H1 (cell line): ENCODE measurements around the gene NEGR1. TPM values are rescaled to one million over a fixed set of nuclear protein-coding genes. Genes with fewer than 3 reads are reported as not detected.

ENCODE experiments used
- ASH2L ChIP-seq: fragments of 200-600, 300-600 bp; sonication (generic); IDR thresholded peaks from one replicate; pipeline ENCODE4 v1.7.1; 2017; ENCODE audit warnings: low read length
- BCL11A ChIP-seq, 2 experiments: IDR thresholded peaks; one replicate each; pipeline ENCODE4 v1.6.1; 2011; ENCODE audit warnings: low read depth in 2 of 2, low read length in 2 of 2, mild to moderate bottlenecking in 2 of 2
- JUND ChIP-seq: IDR thresholded peaks from 2 replicates; pipeline ENCODE4 v1.6.1; 2011; ENCODE audit warnings: mild to moderate bottlenecking, improper control_type of control experiment, low read length
- POLR2AphosphoS5 ChIP-seq: IDR thresholded peaks from 2 replicates; pipeline ENCODE4 v1.6.1; 2011; ENCODE audit warnings: low read depth, low read length
- YY1 ChIP-seq: IDR thresholded peaks from 2 replicates; pipeline ENCODE4 v1.6.1; 2011; ENCODE audit warnings: low read depth, mild to moderate bottlenecking, low read length
- polyA plus RNA-seq, 7 experiments: library from polyadenylated mRNA; depleted of rRNA in 3 of 7; stranded (reverse) in 5 of 7; unstranded in 2 of 7; fragments of >200 nt in 5 of 7; fragments of 200-250 nt in 2 of 7; gene quantifications; 1 replicate in 5 of 7; 2 replicates in 1 of 7; 4 replicates in 1 of 7; pipeline versions ENCODE4 v1.2.1 to v1.2.3, GENCODE V29; 2011 to 2013; ENCODE audit warnings: missing spikeins in 2 of 7, mixed read lengths in 2 of 7
- total RNA-seq: library from RNA; stranded (reverse); fragmentation: NEBNext Ultra II Directional; extraction: Animal tissue kit (Norgen Biotek cat#: 25700); gene quantifications from 2 replicates; pipeline ENCODE4 v1.2.1, GENCODE V29; 2021
- TF ChIP-seq, protein P1 (sequence below), 3 experiments: IDR thresholded peaks; 1 replicate in 2 of 3; 2 replicates in 1 of 3; pipeline versions ENCODE4 v1.5.1 to v1.6.1; 2011; ENCODE audit warnings: low read length in 3 of 3, mild to moderate bottlenecking in 3 of 3, inconsistent platforms in 2 of 3, low read depth in 1 of 3, moderate library complexity in 1 of 3; ENCODE audit not compliant: insufficient read depth in 1 of 3; ENCODE audit errors: control extremely low read depth in 1 of 3
- TF ChIP-seq, protein P2 (sequence below): IDR thresholded peaks from 2 replicates; pipeline ENCODE4 v1.6.1; 2011; ENCODE audit warnings: low read depth, mild to moderate bottlenecking, low read length; ENCODE audit not compliant: insufficient read depth

NEGR1 gene
- total and polyA plus RNA-seq, 2 of the 8 experiments (the other 6 are each of a cell fraction or from before 2014, with no cell fraction given), result 0.71 to 1.3 TPM

DNA sequence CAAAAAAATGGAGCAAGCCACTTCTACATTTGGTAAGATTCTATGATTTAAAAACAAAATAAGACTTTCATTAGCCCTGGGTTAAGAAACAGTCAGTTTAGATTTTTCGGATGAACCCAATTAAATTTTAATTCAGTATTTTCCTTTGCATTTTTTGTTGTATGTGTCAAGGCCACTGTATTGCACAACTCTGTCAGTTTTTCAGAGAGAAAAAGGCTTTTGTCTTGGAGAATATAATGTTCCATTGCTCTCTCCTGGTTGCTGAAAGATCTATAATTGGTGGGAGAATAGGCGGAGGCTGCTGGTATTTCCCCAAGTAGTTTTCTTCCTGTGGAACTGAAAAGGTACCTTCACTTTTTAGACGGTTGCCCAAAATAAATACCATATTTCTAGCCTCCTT lies 84.6 kb downstream of the NEGR1 start (continued):
- TF ChIP-seq, protein P1, sequence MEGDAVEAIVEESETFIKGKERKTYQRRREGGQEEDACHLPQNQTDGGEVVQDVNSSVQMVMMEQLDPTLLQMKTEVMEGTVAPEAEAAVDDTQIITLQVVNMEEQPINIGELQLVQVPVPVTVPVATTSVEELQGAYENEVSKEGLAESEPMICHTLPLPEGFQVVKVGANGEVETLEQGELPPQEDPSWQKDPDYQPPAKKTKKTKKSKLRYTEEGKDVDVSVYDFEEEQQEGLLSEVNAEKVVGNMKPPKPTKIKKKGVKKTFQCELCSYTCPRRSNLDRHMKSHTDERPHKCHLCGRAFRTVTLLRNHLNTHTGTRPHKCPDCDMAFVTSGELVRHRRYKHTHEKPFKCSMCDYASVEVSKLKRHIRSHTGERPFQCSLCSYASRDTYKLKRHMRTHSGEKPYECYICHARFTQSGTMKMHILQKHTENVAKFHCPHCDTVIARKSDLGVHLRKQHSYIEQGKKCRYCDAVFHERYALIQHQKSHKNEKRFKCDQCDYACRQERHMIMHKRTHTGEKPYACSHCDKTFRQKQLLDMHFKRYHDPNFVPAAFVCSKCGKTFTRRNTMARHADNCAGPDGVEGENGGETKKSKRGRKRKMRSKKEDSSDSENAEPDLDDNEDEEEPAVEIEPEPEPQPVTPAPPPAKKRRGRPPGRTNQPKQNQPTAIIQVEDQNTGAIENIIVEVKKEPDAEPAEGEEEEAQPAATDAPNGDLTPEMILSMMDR (IDR thresholded peaks at IDR 0.05; ENCODE audit: control extremely low read depth in 1 of 3, insufficient read depth in 1 of 3, low read depth in 1 of 3, low read length in 3 of 3), result no peak
- TF ChIP-seq ASH2L (no peak), YY1 (no peak), POLR2AphosphoS5 (no peak), JUND (no peak), BCL11A (IDR thresholded peaks at IDR 0.05; ENCODE audit: low read depth in 2 of 2, low read length in 2 of 2) (no peak)
- TF ChIP-seq, protein P2, sequence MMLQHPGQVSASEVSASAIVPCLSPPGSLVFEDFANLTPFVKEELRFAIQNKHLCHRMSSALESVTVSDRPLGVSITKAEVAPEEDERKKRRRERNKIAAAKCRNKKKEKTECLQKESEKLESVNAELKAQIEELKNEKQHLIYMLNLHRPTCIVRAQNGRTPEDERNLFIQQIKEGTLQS, result no peak
- TF ChIP-seq, all 59 proteins: peak for 0
